ENCODE data around the gene ADAMTSL2. TPM values are rescaled to one million over a fixed set of nuclear protein-coding genes. Genes with fewer than 3 reads are reported as not detected.
A peak's percentile ranks its signal among the peaks of the same experiment; 100 is the strongest.

ADAMTSL2 gene
- total and polyA plus RNA-seq, 2 of the 13 experiments (the other 11 are each of a cell fraction or from before 2014, with no cell fraction given): 1.9 to 3.8 TPM

DNA sequence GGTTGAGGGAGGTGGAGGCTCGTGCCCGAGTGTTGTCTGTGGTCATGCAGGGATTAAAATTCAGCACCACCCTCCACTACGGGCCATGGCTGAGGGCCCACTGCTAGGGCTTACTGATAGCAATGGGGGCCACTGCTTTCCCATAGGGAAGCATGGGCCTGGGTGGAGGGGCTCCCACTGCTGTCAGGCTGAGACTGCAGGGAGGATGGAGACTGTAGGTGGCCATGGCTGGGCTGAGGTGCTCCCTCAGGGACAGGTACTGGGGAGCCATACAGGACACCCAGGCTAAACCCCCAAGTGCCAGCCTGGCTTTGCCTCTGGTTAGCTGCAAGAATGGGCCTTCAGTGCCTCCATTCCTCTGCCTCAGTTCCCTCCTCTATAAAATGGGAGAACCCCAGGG, 48.6 kb downstream of the ADAMTSL2 start:
- CTCF ChIA-PET (ENCODE audit: low intra/inter-chr PET ratio, low total read pairs): no interaction called here
- POLR2A ChIA-PET: no interaction called here
- in situ Hi-C loops (cut with HindIII; ENCODE audit: extremely low pct_ligation_motif_present, low pct_unique_long_range_greater_than_20kb): no loop called here

DNA sequence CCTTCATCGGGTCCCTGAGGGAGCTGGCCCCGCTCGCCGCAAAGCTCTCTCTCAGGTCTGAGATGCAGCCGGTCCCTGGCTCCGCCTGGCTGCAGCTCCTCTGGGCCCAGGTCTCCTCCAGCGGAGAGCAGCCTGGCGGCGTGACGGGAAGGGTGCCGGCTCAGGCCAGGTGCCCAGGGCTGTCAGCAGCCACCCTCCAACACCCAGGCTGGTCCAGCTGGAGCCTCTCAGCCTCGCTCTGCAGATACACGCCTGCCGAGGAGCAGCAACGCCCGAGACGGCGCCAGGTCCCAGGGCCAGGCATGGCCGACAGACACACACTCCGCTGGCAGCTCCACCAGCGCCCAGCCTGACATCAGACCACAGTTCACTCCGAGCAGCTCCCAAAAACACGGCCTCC, 49.1 kb downstream of the ADAMTSL2 start:
- POLR2A ChIA-PET: no interaction called here
- H3K27ac ChIP-seq (ENCODE audit: extremely low read length, insufficient read depth, low read length): no peak overlapping the region
- no peak for FAIRE-seq

More for the DNA sequence above, 48.6 kb downstream of the ADAMTSL2 start:
- no peak overlapping the region for H2AFZ ChIP-seq (ENCODE audit: low read length)
- no peaks in the 10 kb centered on the region for H4K20me1 ChIP-seq (ENCODE audit: insufficient read depth, low read length)
- no peaks in the 10 kb centered on the region for H3K36me3 ChIP-seq (replicated peaks in 1 of 2; ENCODE audit: control insufficient read depth in 1 of 2, insufficient read depth in 2 of 2, low read length in 2 of 2)
- ATAC-seq (no peak), DNase-seq (ENCODE audit: low spot score) (no peak), FAIRE-seq (no peak)
- H3K27ac ChIP-seq (ENCODE audit: extremely low read length, insufficient read depth, low read length): no peak overlapping the region
- no peak overlapping the region for H3K4me2 ChIP-seq (ENCODE audit: low read depth, low read length)
- peaks cover 28 to 90% of the 10 kb centered on the region in 2 experiments for H3K27me3 ChIP-seq (ENCODE audit: control insufficient read depth in 1 of 2, insufficient read depth in 2 of 2, low read length in 2 of 2)
- no peak overlapping the region for H3K9ac ChIP-seq (ENCODE audit: insufficient read depth, low read depth, low read length)
- intact Hi-C loops (cut with micrococcal nuclease; ENCODE audit: unreplicated experiment): no loop called here
- H3K4me1 ChIP-seq (ENCODE audit: insufficient read depth, low read length): 0 out of 2 replicates have a peak, but pooled peaks cover under 1% of the 10 kb centered on the region
- BruUV-seq (replicated peaks): no TSS peak
- no peak overlapping the region for H3K4me3 ChIP-seq (replicated peaks in 1 of 3; ENCODE audit: insufficient read depth in 1 of 3, low read depth in 2 of 3, low read length in 3 of 3)
- no peaks in the 10 kb centered on the region for H3K9me3 ChIP-seq (ENCODE audit: low read length)
- TF ChIP-seq PHF20 (CRISPR knock-in tag; IDR thresholded peaks at IDR 0.05) (no peak), ZNF83 (CRISPR knock-in tag; IDR thresholded peaks at IDR 0.05; ENCODE audit: borderline replicate concordance) (no peak), ZNF138 (CRISPR knock-in tag; IDR thresholded peaks at IDR 0.05; ENCODE audit: low read depth) (no peak), HOXA3 (CRISPR knock-in tag; IDR thresholded peaks at IDR 0.05) (no peak), MATR3 (CRISPR knock-in tag; IDR thresholded peaks at IDR 0.05) (no peak), ZNF678 (CRISPR knock-in tag; IDR thresholded peaks at IDR 0.05) (no peak), MAFF (IDR thresholded peaks at IDR 0.05; ENCODE audit: low read depth, low read length) (no peak), ZNF543 (CRISPR knock-in tag; IDR thresholded peaks at IDR 0.05) (no peak), BCL6 (CRISPR knock-in tag; IDR thresholded peaks at IDR 0.05) (no peak), RARA (CRISPR knock-in tag; IDR thresholded peaks at IDR 0.05) (no peak), ZNF335 (CRISPR knock-in tag; IDR thresholded peaks at IDR 0.05) (no peak), RFXANK (CRISPR knock-in tag; IDR thresholded peaks at IDR 0.05) (no peak)
- TF ChIP-seq, protein P1, sequence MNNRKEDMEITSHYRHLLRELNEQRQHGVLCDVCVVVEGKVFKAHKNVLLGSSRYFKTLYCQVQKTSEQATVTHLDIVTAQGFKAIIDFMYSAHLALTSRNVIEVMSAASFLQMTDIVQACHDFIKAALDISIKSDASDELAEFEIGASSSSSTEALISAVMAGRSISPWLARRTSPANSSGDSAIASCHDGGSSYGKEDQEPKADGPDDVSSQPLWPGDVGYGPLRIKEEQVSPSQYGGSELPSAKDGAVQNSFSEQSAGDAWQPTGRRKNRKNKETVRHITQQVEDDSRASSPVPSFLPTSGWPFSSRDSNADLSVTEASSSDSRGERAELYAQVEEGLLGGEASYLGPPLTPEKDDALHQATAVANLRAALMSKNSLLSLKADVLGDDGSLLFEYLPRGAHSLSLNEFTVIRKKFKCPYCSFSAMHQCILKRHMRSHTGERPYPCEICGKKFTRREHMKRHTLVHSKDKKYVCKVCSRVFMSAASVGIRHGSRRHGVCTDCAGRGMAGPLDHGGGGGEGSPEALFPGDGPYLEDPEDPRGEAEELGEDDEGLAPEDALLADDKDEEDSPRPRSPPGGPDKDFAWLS (CRISPR knock-in tag; IDR thresholded peaks at IDR 0.05; ENCODE audit: borderline replicate concordance): no peak
- no CpG with 5 or more reads among the region's 3 CpGs for WGBS (ENCODE audit: low lambda C conversion rate)
- H3K79me2 ChIP-seq (ENCODE audit: insufficient read depth, low read length): no peaks in the 10 kb centered on the region

More for the DNA sequence above, 49.1 kb downstream of the ADAMTSL2 start:
- Histone ChIP-seq H3K9ac (ENCODE audit: insufficient read depth, low read depth, low read length) (no peak overlapping the region), H3K9me3 (ENCODE audit: low read length) (no peaks in the 10 kb centered on the region), H3K4me1 (ENCODE audit: insufficient read depth, low read length) (no peaks in the 10 kb centered on the region), H3K4me2 (ENCODE audit: low read depth, low read length) (no peak overlapping the region), H3K27me3 (ENCODE audit: control insufficient read depth in 1 of 2, insufficient read depth in 2 of 2, low read length in 2 of 2) (peaks cover 26 to 85% of the 10 kb centered on the region in 2 experiments), H3K4me3 (replicated peaks in 1 of 3; ENCODE audit: insufficient read depth in 1 of 3, low read depth in 2 of 3, low read length in 3 of 3) (no peak overlapping the region), H3K36me3 (replicated peaks in 1 of 2; ENCODE audit: control insufficient read depth in 1 of 2, insufficient read depth in 2 of 2, low read length in 2 of 2) (no peaks in the 10 kb centered on the region), H4K20me1 (ENCODE audit: insufficient read depth, low read length) (no peaks in the 10 kb centered on the region), H2AFZ (ENCODE audit: low read length) (no peak overlapping the region), H3K79me2 (ENCODE audit: insufficient read depth, low read length) (no peaks in the 10 kb centered on the region)
- in situ Hi-C loops (cut with HindIII; ENCODE audit: extremely low pct_ligation_motif_present, low pct_unique_long_range_greater_than_20kb): no loop called here
- DNase-seq (ENCODE audit: low spot score) (no peak), ATAC-seq (no peak)
- no TSS peak for BruUV-seq (replicated peaks)
- CTCF ChIA-PET (ENCODE audit: low intra/inter-chr PET ratio, low total read pairs): no interaction called here
- TF ChIP-seq, protein P2, sequence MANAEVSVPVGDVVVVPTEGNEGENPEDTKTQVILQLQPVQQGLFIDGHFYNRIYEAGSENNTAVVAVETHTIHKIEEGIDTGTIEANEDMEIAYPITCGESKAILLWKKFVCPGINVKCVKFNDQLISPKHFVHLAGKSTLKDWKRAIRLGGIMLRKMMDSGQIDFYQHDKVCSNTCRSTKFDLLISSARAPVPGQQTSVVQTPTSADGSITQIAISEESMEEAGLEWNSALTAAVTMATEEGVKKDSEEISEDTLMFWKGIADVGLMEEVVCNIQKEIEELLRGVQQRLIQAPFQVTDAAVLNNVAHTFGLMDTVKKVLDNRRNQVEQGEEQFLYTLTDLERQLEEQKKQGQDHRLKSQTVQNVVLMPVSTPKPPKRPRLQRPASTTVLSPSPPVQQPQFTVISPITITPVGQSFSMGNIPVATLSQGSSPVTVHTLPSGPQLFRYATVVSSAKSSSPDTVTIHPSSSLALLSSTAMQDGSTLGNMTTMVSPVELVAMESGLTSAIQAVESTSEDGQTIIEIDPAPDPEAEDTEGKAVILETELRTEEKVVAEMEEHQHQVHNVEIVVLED (CRISPR knock-in tag; IDR thresholded peaks at IDR 0.05; ENCODE audit: borderline replicate concordance): no peak
- TF ChIP-seq, protein P3, sequence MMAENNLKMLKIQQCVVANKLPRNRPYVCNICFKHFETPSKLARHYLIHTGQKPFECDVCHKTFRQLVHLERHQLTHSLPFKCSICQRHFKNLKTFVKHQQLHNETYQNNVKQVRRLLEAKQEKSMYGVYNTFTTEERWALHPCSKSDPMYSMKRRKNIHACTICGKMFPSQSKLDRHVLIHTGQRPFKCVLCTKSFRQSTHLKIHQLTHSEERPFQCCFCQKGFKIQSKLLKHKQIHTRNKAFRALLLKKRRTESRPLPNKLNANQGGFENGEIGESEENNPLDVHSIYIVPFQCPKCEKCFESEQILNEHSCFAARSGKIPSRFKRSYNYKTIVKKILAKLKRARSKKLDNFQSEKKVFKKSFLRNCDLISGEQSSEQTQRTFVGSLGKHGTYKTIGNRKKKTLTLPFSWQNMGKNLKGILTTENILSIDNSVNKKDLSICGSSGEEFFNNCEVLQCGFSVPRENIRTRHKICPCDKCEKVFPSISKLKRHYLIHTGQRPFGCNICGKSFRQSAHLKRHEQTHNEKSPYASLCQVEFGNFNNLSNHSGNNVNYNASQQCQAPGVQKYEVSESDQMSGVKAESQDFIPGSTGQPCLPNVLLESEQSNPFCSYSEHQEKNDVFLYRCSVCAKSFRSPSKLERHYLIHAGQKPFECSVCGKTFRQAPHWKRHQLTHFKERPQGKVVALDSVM (CRISPR knock-in tag; IDR thresholded peaks at IDR 0.05): peak; percentile 35; the same call in 1 of the 2 replicates
- intact Hi-C loops (cut with micrococcal nuclease; ENCODE audit: unreplicated experiment): no loop called here
- 0% methylated on average over 2 of the region's 23 CpGs for WGBS (ENCODE audit: low lambda C conversion rate)
